ENCODE measurements around the gene TAF9B.

DNA sequence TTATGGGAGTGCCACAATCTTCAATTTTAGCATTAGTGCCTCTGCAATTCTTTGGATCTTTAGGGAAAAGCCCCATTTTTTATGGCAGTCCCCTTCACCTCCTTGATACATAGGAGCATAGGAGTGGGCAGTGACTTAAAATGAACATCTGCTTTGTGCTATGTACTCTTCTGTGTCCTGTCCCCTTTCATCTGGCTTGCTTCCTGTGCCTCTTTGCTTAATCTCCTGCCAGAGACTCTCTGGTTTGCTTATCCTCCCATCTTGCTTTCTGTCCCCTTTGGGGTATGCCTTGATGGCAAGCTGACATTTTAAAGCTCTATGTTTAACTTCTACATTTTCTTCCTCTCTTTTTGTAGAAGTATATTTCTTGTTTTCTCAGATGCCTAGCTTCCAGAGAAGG, 23.1 kb downstream of the TAF9B start:
- TF ChIP-seq, protein P1, sequence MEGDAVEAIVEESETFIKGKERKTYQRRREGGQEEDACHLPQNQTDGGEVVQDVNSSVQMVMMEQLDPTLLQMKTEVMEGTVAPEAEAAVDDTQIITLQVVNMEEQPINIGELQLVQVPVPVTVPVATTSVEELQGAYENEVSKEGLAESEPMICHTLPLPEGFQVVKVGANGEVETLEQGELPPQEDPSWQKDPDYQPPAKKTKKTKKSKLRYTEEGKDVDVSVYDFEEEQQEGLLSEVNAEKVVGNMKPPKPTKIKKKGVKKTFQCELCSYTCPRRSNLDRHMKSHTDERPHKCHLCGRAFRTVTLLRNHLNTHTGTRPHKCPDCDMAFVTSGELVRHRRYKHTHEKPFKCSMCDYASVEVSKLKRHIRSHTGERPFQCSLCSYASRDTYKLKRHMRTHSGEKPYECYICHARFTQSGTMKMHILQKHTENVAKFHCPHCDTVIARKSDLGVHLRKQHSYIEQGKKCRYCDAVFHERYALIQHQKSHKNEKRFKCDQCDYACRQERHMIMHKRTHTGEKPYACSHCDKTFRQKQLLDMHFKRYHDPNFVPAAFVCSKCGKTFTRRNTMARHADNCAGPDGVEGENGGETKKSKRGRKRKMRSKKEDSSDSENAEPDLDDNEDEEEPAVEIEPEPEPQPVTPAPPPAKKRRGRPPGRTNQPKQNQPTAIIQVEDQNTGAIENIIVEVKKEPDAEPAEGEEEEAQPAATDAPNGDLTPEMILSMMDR (IDR thresholded peaks at IDR 0.05; ENCODE audit: low read depth, low read length, poor library complexity, severe bottlenecking), result no peak
- no peak for TF ChIP-seq EZH2phosphoT487 (IDR thresholded peaks at IDR 0.05; ENCODE audit: borderline replicate concordance, low read length)
